Hepatocyte (in vitro differentiated cells): ENCODE measurements around the gene IL31RA. TPM values are rescaled to one million over a fixed set of nuclear protein-coding genes. Genes with fewer than 3 reads are reported as not detected.

Source experiments
- DNase-seq: peaks from one replicate; pipeline ENCODE4 v3.0.0-alpha.2; 2016; ENCODE audit warnings: low spot score
- H2AFZ ChIP-seq: fragments of 200-600 bp; sonication (generic); 2 replicates; pipeline ENCODE4 v1.6.0; 2016; ENCODE audit warnings: antibody characterized with exemption, mild to moderate bottlenecking
- H3K27ac ChIP-seq: fragments of 200-600 bp; sonication (generic); 2 replicates; pipeline ENCODE4 v1.5.1; 2016; ENCODE audit warnings: mild to moderate bottlenecking
- H3K27me3 ChIP-seq: fragments of 200-600 bp; sonication (generic); 2 replicates; pipeline ENCODE4 v1.6.1; 2016
- H3K36me3 ChIP-seq: fragments of 200-600 bp; sonication (generic); replicated peaks from 2 replicates; pipeline ENCODE4 v1.5.1; 2016; ENCODE audit warnings: low read depth; ENCODE audit not compliant: insufficient read depth
- H3K4me1 ChIP-seq: fragments of 200-600 bp; sonication (generic); 2 replicates; pipeline ENCODE4 v1.5.1; 2016; ENCODE audit warnings: mild to moderate bottlenecking, moderate library complexity; ENCODE audit not compliant: insufficient read depth
- H3K4me2 ChIP-seq: fragments of 200-600 bp; sonication (generic); 2 replicates; pipeline ENCODE4 v1.6.0; 2016
- H3K4me3 ChIP-seq: fragments of 200-600 bp; sonication (generic); 2 replicates; pipeline ENCODE4 v1.5.1; 2016; ENCODE audit warnings: mild to moderate bottlenecking
- H3K79me2 ChIP-seq: fragments of 200-600 bp; sonication (generic); 2 replicates; pipeline ENCODE4 v1.6.0; 2017; ENCODE audit warnings: mild to moderate bottlenecking
- H3K9me2 ChIP-seq: fragments of 200-600 bp; sonication (generic); replicated peaks from 2 replicates; pipeline ENCODE4 v1.6.0; 2017; ENCODE audit warnings: mild to moderate bottlenecking; ENCODE audit not compliant: insufficient read depth
- H3K9me3 ChIP-seq: fragments of 200-600 bp; sonication (generic); 2 replicates; pipeline ENCODE4 v1.5.1; 2016; ENCODE audit warnings: low read depth, mild to moderate bottlenecking
- H4K20me1 ChIP-seq: fragments of 200-600 bp; sonication (generic); 2 replicates; pipeline ENCODE4 v1.6.0; 2016; ENCODE audit warnings: mild to moderate bottlenecking; ENCODE audit not compliant: insufficient read depth, poor library complexity, severe bottlenecking
- EZH2 ChIP-seq: fragments of 200-600 bp; sonication (generic); IDR thresholded peaks from 2 replicates; pipeline ENCODE4 v1.6.1; 2016; ENCODE audit warnings: antibody characterized with exemption, mild to moderate bottlenecking, borderline replicate concordance
- EZH2phosphoT487 ChIP-seq: fragments of 200-600 bp; sonication (generic); IDR thresholded peaks from one replicate; pipeline ENCODE4 v1.6.1; 2018; ENCODE audit warnings: antibody characterized with exemption, mild to moderate bottlenecking, low read depth, moderate library complexity; ENCODE audit not compliant: unreplicated experiment, severe bottlenecking
- WGBS: methylation state at CpG from one replicate; pipeline ENCODE4 v1.1.6; 2016; ENCODE audit warnings: low lambda C conversion rate; ENCODE audit errors: missing lambda C conversion rate; 5-methylcytosine and 5-hydroxymethylcytosine counted together
- polyA plus RNA-seq: library from polyadenylated mRNA; unstranded; fragments of >200 nt; fragmentation: Nextera tagmentation; extraction: Ambion mirVana; gene quantifications from 2 replicates; pipeline ENCODE4 v1.2.1, GENCODE V29; 2016
- total RNA-seq: library from RNA; depleted of rRNA; stranded (reverse); fragments of >200 nt; gene quantifications from 2 replicates; pipeline ENCODE4 v1.2.3, GENCODE V29; 2014
- TF ChIP-seq, protein P1 (sequence below): fragments of 200-600 bp; sonication (generic); IDR thresholded peaks from 2 replicates; pipeline ENCODE4 v1.5.1; 2016; ENCODE audit warnings: antibody characterized with exemption, mild to moderate bottlenecking; ENCODE audit not compliant: poor library complexity

Gene IL31RA
- total and polyA plus RNA-seq, 2 experiments from 2014 or later = 0.53 to 0.93 TPM

DNA sequence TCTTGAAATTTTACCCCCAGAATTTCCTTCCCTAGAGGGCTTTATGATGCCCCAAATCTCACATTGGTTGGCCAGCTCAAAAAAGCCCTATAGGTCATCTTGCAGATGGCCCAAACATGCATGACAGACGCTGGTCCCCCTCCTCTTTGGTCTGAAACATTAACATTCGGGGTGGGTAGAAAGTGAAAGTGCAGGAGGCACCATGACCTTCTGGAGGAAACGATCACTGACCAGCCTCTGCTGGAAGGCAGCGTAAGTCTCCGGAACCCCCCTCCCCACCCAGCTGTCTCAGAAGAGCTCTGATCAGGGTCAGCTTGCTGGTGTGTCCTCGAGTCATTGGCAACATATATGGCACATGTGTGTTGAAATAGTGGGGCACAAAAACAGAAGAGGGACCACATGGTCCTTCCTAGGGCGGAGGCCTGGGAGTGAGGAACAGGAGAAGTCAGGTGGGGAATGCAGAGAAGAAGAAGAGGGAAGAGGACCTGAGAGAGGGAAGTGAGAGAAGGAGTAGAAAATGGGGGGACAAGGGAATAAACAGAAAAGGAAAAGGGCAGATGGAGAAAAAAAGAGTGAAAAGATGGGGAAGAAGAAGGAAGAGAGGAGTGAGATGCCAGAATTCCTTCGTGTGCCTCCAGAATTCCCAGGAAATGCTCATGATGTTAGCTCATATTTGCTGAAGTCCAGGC lies 46.2 kb downstream of the IL31RA start:
- no peaks in the 10 kb centered on the region for H4K20me1 ChIP-seq
- no peaks in the 10 kb centered on the region for H3K4me1 ChIP-seq
- H3K4me3 ChIP-seq = no peak overlapping the region
- no peak for TF ChIP-seq EZH2phosphoT487
- TF ChIP-seq EZH2 = no peak
- TF ChIP-seq, protein P1, sequence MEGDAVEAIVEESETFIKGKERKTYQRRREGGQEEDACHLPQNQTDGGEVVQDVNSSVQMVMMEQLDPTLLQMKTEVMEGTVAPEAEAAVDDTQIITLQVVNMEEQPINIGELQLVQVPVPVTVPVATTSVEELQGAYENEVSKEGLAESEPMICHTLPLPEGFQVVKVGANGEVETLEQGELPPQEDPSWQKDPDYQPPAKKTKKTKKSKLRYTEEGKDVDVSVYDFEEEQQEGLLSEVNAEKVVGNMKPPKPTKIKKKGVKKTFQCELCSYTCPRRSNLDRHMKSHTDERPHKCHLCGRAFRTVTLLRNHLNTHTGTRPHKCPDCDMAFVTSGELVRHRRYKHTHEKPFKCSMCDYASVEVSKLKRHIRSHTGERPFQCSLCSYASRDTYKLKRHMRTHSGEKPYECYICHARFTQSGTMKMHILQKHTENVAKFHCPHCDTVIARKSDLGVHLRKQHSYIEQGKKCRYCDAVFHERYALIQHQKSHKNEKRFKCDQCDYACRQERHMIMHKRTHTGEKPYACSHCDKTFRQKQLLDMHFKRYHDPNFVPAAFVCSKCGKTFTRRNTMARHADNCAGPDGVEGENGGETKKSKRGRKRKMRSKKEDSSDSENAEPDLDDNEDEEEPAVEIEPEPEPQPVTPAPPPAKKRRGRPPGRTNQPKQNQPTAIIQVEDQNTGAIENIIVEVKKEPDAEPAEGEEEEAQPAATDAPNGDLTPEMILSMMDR = no peak
- WGBS = 90% methylated on average over 8 of the region's 8 CpGs
- H3K27me3 ChIP-seq = no peaks in the 10 kb centered on the region
- H3K36me3 ChIP-seq = no peaks in the 10 kb centered on the region
- no peaks in the 10 kb centered on the region for H3K79me2 ChIP-seq
- no peaks in the 10 kb centered on the region for H3K9me3 ChIP-seq
- H2AFZ ChIP-seq = no peak overlapping the region
- DNase-seq = no peak
- no peak overlapping the region for H3K27ac ChIP-seq
- no peak overlapping the region for H3K4me2 ChIP-seq
- no peaks in the 10 kb centered on the region for H3K9me2 ChIP-seq

DNA sequence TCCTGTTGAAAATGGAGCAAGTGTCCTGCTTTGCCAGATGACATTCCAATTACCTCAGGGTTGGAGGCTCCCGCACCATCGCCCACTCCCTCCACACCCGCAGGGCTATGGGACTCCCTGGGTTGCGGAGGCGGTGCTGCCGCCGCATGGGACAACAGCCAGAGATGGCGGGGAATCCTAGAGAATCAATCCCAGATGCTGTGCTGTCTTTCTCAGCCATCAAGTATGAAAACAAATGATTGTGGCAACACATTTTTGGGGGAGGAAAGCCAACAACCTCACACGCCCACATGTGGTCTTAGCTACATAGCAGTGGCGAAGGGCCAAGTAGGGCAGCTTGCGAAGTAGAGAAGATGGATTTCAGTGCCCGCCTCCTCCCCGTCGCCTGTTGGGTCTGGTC lies 46.7 kb downstream of the IL31RA start:
- 78% methylated on average over 14 of the region's 14 CpGs for WGBS
- no peaks in the 10 kb centered on the region for H3K4me1 ChIP-seq
- H3K36me3 ChIP-seq = no peaks in the 10 kb centered on the region
- H4K20me1 ChIP-seq = no peaks in the 10 kb centered on the region
- no peak overlapping the region for H3K4me3 ChIP-seq
- H3K27me3 ChIP-seq = no peaks in the 10 kb centered on the region
- no peaks in the 10 kb centered on the region for H3K9me3 ChIP-seq
- no peak overlapping the region for H3K4me2 ChIP-seq
- no peak overlapping the region for H2AFZ ChIP-seq
- no peak for DNase-seq
- no peak overlapping the region for H3K27ac ChIP-seq
- no peak for TF ChIP-seq EZH2phosphoT487
- TF ChIP-seq, protein P1 = no peak
- TF ChIP-seq EZH2 = no peak
- no peaks in the 10 kb centered on the region for H3K79me2 ChIP-seq
- H3K9me2 ChIP-seq = no peaks in the 10 kb centered on the region

DNA sequence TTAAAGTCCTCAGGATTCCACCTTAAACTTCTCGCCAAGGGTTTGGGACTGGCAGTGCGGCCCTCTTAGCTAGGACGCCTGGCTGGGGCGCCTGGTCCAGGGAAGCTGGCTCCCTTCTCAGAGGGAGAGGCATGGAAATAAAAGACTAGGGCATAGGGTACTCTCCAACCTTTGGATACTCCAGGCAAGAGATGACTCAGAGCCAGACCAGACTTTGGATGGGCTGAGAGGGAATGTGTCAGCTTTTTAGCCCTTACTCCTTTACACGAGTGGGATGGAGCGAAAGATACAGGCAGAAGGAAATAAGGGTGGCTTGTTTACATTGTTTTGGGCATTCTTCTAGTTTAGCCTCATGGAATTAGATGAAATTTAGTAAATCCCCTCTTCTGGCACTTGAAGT lies 48.2 kb downstream of the IL31RA start:
- WGBS = 89% methylated on average over 6 of the region's 6 CpGs
- Histone ChIP-seq H3K4me1 (no peaks in the 10 kb centered on the region), H3K4me2 (no peak overlapping the region)

More for the DNA sequence above, 48.2 kb downstream of the IL31RA start:
- TF ChIP-seq EZH2 = no peak
- TF ChIP-seq EZH2phosphoT487 = no peak
- TF ChIP-seq, protein P1 = no peak
- H3K79me2 ChIP-seq = no peaks in the 10 kb centered on the region
- H2AFZ ChIP-seq = no peak overlapping the region
- no peak overlapping the region for H3K27ac ChIP-seq
- DNase-seq = peak; percentile 22
- H3K9me3 ChIP-seq = no peaks in the 10 kb centered on the region
- H3K4me3 ChIP-seq = no peak overlapping the region
- no peaks in the 10 kb centered on the region for H3K36me3 ChIP-seq
- H3K9me2 ChIP-seq = no peaks in the 10 kb centered on the region
- H4K20me1 ChIP-seq = no peaks in the 10 kb centered on the region
- H3K27me3 ChIP-seq = no peaks in the 10 kb centered on the region
